Left hindlimb (tissue), 1 donor: ENCODE results near the gene CARD10.
A peak's percentile ranks its signal among the peaks of the same experiment; 100 is the strongest.

Source experiments
- DNase-seq: peaks from one replicate; pipeline ENCODE4 v3.0.0-alpha.2; 2018

CARD10 gene

DNA sequence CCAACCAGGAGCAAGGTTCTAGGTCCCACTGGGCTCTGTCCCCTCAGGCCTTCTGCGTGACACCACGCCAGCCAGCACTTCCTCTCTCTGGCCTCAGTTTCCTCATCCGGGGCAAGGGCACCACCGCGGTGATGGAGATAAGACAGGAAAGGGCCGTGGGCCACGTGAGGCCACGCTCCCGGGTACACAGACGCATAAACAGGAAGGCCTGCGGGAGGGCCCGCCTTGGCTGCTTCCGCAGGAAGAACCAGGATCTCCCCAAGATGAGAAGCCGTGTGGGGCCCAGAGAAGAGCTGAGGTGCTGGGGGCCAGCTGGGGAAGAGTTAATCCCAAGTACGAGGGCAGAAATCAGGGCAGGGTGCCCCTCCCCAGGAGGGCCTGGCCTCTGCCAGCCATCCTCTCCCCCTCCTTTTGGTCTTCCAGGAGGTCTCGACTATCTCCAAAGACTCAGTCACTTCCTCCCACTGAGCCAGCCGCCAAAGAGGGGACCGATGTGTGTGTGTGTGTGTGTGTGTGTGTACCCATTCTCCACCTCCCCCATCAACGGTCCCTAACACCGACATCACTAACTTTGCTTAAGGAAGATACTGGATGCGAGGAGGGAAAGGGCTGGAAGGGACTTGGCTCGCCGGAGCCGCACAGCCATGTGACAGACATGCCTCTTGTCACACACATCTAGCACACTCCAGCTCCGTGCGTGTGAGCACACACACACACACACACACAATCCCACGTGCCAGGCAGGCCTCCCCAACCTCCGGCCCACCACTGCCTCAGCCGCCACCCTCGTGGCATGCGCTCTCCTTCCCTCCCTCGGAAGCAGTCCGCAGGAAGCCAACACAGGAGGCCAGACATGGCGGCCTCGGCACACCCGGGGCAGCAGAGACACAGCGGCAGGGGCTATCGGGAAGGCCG is 34.5 kb downstream of the CARD10 start:
- no peak for DNase-seq

- no peak for DNase-seq
These were observed 36.2 kb downstream of the CARD10 start for GRCh38 chr22:37483050-37483449.

GRCh38 chr22:37482244-37482643 is 37.0 kb downstream of the CARD10 start:
- no peak for DNase-seq

DNA sequence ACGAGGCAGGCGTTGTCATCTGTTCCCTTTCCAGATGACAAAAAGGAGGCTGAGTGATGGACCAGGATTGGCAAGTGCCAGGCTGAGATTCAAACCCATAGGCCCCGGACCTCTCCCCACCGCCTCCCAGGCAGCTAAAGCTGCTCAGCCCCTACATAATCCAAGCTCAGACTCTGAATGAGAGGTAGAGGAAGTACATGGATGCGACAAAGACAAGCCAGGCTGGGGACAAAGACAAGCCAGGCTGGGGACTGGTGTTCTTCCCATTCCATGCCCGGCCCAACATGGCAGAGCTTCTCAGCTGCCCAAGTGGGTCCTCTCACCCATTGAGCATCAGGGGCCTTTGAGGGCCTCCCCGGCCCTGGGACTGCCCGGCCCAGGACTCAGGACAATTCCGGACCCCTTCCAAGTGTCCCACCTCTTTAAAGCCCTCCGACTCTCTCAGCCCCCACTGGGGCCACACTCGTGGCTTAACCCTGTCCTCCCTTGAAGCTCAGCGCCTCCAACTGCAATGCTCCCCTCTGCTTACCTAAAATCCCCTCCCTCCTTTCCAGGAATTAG is 37.8 kb downstream of the CARD10 start:
- no peak for DNase-seq

- DNase-seq: no peak
These were observed 38.5 kb downstream of the CARD10 start for GRCh38 chr22:37480387-37481346.

GRCh38 chr22:37479196-37479595 is 40.0 kb downstream of the CARD10 start:
- no peak for DNase-seq

DNA sequence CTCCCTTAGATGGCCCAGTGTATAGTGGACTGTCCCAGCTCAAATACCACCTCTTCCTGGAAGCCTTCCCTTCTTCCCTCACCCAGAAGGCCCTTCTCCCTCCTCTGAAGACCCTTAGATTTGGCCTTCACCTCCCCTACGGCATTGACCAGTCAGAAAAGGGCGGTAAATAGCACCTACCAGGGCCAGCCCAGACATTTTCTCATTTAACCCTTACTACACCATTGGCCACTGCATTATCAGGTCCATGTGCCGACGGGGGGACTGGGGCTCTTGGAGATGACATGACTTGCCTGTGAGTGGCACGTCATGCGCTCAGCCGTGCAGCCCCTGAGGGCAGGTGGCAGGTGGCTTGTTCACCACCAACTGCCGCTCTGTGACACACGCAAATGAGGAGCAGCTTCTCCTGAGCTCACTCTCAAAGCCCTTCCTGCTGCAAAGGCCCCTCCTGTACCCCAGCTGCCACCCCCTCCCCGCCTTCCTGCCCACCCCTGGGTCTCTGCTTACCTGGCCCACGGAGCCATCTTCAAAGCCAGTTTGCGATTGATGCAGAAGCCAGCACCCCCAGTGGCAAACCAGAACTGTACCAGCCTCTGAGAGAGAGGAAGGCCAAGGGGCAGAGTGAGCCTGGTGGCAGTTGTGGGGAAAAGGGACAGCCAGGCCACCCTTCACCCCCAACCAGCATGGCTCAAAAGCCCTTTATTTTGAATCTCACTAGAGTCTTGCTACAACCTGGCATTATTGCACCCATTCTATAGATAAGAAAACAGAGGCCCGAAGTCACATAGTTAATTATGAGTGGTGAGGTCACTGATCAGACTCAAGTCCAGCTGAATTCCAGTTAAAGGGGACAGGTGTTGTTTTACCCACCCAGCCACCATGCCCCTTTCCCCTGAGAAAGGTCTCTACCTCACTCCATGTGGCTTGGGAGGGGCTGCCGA is 42.6 kb downstream of the CARD10 start:
- peak; percentile 22 for DNase-seq

DNA sequence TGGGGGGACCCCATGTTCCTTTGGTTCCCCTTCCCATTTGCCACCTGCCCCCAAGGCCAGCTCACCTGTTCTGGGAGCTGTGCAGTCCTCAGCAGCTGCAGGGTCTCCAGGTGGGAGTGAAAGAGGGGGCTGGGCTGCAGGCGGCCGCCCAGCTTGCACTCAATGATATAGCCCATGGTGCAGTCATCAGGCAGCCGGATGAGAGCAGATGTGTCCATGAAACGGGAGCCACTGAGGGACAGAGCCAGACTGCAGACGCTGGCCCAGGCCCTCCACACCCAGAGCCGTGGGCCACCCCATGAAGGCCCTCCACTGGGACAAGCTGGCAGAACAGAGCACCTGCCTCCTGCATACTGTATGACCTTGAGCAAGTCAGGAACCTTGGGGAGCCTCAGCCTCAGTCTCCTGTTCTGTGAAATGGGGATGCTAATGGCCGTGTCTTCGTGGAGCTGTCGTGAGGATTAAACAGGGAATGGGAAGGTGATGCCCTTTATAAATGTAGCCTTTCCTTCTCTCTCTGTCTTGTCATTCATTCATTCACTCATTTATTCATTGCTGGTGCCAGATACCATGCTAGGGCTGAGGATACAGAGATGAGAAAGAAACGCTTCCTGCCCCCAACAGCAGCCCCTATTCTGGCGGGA is 44.6 kb downstream of the CARD10 start:
- DNase-seq: peak; percentile 3

DNA sequence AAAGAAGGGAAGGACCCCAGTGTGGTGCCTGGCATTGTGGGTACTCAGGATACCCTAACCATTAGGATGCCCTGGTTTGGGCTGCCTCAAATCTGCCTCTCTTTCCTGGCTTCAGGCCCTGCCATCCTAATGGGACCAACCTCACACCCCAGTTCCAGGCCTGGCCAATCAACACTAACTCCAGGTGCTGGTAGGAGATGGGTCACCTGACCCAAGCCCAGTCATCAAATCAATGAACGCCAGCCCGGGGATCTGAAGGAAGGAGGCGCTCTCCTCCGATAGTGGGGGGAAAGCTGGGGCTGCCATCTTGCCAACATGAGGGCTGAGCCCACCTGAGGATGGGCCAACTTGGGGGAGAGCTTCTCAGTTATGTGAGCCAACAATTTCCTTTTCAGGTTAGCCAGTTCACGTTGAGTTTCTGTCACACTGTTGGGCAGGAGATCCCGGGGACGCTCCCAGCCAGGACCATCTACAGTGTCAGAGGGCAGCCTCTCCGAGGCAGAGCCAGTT is 45.7 kb downstream of the CARD10 start:
- DNase-seq: peak; percentile 7

- DNase-seq: peak; percentile 19
These were observed 46.7 kb downstream of the CARD10 start for GRCh38 chr22:37472418-37473006.

DNA sequence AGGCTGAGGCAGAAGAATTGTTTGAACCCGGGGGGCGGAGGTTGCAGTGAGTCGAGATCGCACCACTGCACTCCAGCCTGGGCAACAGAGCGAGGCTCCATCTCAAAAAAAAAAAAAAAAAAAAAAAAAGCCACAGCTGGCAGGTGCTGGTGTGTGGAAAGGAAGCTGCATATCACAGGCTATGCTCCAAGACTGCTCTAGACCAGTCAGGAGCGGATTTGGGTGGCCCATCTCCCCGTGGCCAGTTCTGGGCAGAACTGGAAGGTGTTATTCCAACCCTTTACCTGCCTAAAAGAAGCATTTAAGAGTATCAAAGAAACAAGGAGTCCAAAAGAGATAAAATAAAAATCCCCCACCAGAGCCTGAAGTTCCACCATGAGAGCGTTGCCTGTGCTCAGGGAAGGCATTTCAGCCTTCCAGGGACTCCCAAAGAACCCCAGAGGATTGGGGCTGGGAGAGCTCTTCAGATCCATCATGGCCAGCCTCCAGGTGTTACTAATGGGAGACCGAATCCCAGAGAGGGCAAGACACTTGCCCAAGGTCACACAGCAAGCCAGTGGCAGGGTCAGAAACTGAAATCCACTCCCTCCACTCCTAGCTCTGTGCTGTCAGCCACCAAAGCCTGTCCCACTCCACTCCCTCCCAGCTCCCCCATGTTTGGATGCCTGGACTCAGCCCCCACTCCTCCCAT is 47.3 kb downstream of the CARD10 start:
- DNase-seq: peak; percentile 7

- DNase-seq: no peak
These were observed 49.1 kb downstream of the CARD10 start for GRCh38 chr22:37470087-37470445.

- DNase-seq: peak; percentile 29
These were observed 49.7 kb downstream of the CARD10 start for GRCh38 chr22:37469416-37470086.

- DNase-seq: peak; percentile 16
These were observed 51.0 kb downstream of the CARD10 start for GRCh38 chr22:37468201-37468695.

GRCh38 chr22:37467391-37467955 is 51.7 kb downstream of the CARD10 start:
- DNase-seq: peak; percentile 21

GRCh38 chr22:37464181-37464580 is 55.0 kb downstream of the CARD10 start:
- no peak for DNase-seq

DNA sequence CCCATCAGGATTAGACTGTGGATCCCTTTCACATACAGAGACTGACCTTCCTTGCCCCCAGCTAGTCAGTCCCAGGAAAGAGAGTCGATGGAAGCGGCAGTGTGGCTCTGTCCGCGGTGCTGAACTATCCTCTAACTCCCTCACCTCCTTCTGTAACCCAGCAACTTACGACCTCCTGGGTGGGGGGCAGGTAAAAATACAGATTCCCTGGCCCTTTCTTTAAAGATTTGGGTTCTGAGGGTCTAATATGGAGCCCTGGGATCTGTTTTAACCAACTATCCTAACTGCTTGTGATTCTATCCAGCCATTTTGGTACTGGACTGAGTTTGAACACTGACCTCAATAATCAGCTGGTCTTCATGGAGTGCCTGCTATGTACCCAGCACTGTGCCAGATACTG is 56.2 kb downstream of the CARD10 start:
- no peak for DNase-seq

- DNase-seq: no peak
These were observed 56.8 kb downstream of the CARD10 start for GRCh38 chr22:37462436-37462835.

- no peak for DNase-seq
These were observed 57.3 kb downstream of the CARD10 start for GRCh38 chr22:37461961-37462360.
